ENCODE data around the gene AKT1S1. TPM values are rescaled to one million over a fixed set of nuclear protein-coding genes. Genes with fewer than 3 reads are reported as not detected.
A peak's percentile ranks its signal among the peaks of the same experiment; 100 is the strongest.

Gene AKT1S1
- polyA plus RNA-seq, 6 donors from 2014 or later: 1.5 to 6.0 (median 3.2) TPM

DNA sequence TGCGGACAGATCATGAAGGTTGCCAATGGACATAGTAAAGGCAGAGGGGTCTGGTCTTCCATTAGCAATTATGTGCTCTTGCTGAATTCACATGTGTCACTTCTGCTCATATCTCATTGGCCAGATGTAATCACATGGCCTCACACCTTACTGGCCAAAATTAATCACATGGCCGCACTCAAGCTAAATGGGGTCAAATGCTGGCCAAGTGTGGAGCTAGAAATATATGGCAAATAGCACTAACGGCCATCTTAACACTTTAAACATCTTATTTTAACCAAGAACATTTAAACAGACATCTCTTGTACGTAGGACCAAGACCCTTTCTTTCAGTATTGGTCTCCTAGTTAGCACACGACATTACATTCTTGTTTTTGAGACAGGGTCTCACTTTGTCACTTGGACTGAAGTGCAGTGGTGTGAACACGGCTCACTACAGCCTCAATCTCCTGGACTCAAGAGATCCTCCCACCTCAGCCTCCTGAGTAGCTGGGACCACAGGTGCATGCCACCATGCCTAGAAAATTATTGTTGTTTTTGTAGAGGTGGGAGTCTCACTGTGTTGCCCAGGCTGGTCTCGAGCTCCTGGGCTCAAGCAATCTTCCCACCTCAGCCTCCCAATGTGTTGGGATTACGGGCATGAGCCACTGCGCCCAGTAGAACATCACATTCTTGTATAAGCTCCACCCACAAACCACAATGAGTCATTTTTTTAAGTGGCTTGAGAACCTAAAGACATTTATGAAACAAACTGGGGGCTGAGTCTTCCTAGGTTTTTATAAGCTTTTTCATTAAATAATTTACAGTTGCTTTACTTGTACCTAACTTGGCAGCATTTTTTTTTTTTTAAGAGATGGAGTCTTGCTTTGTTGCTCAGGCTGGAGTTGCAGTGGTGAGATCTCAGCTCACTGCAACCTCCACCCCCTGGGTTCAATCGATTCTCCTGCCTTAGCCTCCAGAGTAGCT lies 29.1 kb downstream of the AKT1S1 start:
- Mint-ChIP-seq H3K4me1 (peaks cover 31 to 74% (median 56%) of the 10 kb centered on the region in 3 donors), H3K9me3 (peaks cover 0 to 5% (median 0%) of the 10 kb centered on the region in 7 donors), H3K27ac (peak overlapping the region in 2 of 6 donors; percentile 21 to 60), H3K4me3 (peak overlapping the region in 5 of 8 donors; percentile 24 to 97 (median 45)), H3K27me3 (no peaks in the 10 kb centered on the region), H3K36me3 (no peaks in the 10 kb centered on the region)
- no peak for DNase-seq
- ATAC-seq (ENCODE audit: low read depth in 2 of 2): no peak

DNA sequence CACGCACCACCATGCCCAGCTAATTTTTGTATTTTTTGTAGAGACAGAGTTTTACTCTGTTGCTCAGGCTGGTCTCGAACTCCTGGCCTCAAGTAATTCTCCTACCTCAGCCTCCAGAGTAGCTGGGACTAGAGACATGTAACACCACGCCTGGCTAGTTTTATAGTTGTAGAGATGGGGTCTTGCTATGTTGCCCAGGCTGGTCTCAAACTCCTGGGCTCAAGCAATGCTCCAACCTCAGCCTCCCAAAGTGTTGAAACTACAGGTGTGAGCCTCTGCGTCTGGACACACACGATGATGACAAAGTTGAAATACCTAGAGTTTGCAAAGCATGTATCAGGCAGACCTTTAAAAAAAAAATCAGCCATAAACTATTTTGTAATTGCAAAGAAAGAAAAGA lies 30.7 kb downstream of the AKT1S1 start:
- Mint-ChIP-seq H3K9me3 (peaks cover 0 to 5% (median 0%) of the 10 kb centered on the region in 7 donors), H3K36me3 (no peaks in the 10 kb centered on the region), H3K27ac (peak overlapping the region in 2 of 6 donors; percentile 31 to 52), H3K27me3 (no peaks in the 10 kb centered on the region), H3K4me1 (peaks cover 22 to 70% (median 56%) of the 10 kb centered on the region in 3 donors), H3K4me3 (peak overlapping the region in 5 of 8 donors; percentile 16 to 55 (median 35))
- DNase-seq (no peak), ATAC-seq (ENCODE audit: low read depth in 2 of 2) (no peak)

DNA sequence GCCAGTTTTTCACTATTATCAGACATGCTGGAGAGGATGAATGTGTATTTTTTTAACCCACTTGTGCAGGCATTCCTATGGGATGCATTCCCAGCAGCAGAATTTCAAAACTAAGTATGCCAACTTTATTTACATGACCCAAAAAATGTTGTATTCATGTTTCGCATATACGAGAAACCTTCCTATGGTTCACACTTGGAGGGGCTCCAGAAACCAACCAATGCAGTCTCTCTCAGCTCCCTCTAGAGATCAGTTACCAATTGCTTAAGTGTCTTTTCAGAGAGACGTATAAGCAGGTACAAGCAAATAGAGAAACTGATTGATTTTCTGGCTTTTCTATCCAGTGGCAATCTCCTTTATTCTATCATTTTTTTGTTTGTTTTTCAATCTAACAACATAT lies 31.7 kb downstream of the AKT1S1 start:
- Mint-ChIP-seq H3K9me3 (peaks cover 0 to 5% (median 0%) of the 10 kb centered on the region in 7 donors), H3K27me3 (no peaks in the 10 kb centered on the region), H3K4me3 (peak overlapping the region in 6 of 8 donors; percentile 21 to 84 (median 62)), H3K27ac (peak overlapping the region in 3 of 6 donors; percentile 22 to 90 (median 76)), H3K4me1 (peaks cover 27 to 71% (median 61%) of the 10 kb centered on the region in 3 donors), H3K36me3 (no peaks in the 10 kb centered on the region)
- DNase-seq (no peak), ATAC-seq (ENCODE audit: low read depth in 2 of 2) (no peak)

DNA sequence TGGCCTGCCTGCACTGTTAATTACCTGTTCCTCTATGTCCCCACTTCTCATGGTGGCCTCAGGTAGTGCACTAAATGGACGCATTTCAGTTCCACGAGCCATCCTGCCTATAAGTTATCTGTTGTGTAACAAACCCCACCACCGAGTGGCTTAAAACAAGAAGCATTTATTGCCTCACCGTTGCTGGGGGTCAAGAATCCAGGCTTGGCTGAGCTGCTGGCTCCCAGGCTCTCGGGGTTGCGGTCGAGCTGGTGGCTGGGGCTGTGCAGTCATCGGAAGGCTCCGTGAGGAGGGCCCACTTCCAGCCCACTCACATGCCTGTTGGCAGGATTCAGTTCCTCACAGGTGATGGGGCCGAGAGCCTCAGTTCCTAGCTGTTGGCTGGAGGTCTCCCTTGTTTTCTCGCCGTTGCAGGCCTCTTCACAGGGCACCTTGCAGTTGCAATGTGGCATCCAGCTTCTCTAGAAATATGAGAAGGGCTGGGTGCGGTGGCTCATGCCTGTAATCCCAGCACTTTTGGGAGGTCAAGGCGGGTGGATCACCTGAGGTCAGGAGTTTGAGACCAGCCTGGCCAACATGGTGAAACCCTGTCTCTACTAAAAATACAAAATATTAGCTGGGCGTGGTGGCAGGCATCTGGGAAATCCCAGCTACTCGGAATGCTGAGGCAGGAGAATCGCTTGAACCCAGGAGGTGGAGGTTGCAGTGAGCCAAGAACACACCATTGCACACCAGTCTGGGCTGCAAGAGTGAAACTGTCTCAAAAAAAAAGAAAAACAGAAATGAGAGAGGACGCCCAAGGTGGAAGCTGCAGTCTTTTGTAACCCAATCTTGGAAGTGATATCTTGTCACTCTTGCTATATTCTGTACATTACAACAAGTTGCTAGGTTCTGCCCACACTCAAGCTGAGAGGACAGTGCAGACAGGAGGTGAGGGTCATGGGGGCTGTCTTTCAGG lies 32.7 kb downstream of the AKT1S1 start:
- Mint-ChIP-seq H3K4me3 (peak overlapping the region; percentile 22 to 84 (median 70)), H3K36me3 (no peaks in the 10 kb centered on the region), H3K4me1 (peaks cover 22 to 64% (median 56%) of the 10 kb centered on the region in 3 donors), H3K27me3 (no peaks in the 10 kb centered on the region), H3K27ac (peak overlapping the region in 4 of 6 donors; percentile 81 to 90 (median 83)), H3K9me3 (peaks cover 0 to 5% (median 0%) of the 10 kb centered on the region in 7 donors)
- DNase-seq (no peak), ATAC-seq (ENCODE audit: low read depth in 2 of 2) (no peak)

DNA sequence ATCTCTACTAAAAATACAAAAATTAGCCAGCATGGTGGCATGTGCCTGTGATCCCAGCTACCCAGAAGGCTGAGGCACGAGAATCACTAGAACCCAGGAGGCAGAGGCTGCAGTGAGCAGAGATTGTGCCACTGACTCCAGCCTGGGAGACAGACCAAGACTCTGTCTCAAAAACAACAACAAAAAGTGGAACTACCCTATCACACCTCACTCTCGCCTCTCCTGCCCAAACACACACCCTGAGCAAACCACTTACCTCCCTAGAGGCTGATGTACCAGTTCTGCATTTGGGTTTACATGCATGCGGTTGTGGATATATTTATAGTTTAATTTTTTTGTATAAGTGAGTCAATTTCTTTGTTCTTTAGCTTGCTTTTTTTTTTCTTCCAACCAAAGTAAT lies 33.9 kb downstream of the AKT1S1 start:
- Mint-ChIP-seq H3K4me3 (peak overlapping the region; percentile 46 to 87 (median 74)), H3K27ac (peak overlapping the region; percentile 53 to 94 (median 86))

DNA sequence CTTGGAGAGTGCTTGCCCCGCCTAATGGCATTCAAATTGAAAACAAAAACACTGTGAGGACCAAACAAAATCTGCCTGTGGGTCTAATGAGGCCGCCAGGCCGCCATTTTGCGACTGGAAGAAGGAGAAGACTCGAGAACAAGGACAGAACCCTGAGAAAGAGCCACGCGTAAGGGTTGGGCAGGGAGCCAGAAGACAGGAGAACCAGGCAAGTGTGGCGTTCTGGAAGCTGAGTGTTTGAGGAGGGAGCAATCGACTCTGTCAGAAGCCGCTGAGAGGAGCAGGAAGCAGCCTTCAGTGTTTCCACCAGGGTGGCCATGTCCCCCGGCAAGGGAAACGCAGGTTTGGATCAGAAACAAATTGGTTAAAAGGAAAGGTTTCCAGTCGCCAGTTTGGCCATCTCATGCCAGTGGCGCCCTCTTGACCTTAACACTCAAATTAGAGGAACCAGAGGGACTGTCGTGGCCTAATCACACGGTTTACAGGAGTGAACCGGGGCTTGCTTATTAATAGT lies 36.4 kb downstream of the AKT1S1 start:
- H3K27me3 Mint-ChIP-seq: no peaks in the 10 kb centered on the region
- peaks cover 25 to 53% (median 37%) of the 10 kb centered on the region in 3 donors for H3K4me1 Mint-ChIP-seq
- no peak for DNase-seq
- no peak for ATAC-seq (ENCODE audit: low read depth in 2 of 2)
- H3K36me3 Mint-ChIP-seq: peaks cover 18 to 24% of the 10 kb centered on the region in 2 donors
- H3K4me3 Mint-ChIP-seq: peak overlapping the region in 1 of 8 donors; percentile 36
- H3K9me3 Mint-ChIP-seq: no peaks in the 10 kb centered on the region
- peak overlapping the region in 5 of 6 donors; percentile 16 to 94 (median 75) for H3K27ac Mint-ChIP-seq

More for the DNA sequence above, 33.9 kb downstream of the AKT1S1 start:
- DNase-seq: peak; percentile 76
- H3K27me3 Mint-ChIP-seq: no peaks in the 10 kb centered on the region
- H3K36me3 Mint-ChIP-seq: peaks cover 9% of the 10 kb centered on the region in 2 donors
- peaks cover 20 to 53% (median 50%) of the 10 kb centered on the region in 3 donors for H3K4me1 Mint-ChIP-seq
- H3K9me3 Mint-ChIP-seq: no peaks in the 10 kb centered on the region
- ATAC-seq (ENCODE audit: low read depth in 2 of 2): peak; percentile 100

DNA sequence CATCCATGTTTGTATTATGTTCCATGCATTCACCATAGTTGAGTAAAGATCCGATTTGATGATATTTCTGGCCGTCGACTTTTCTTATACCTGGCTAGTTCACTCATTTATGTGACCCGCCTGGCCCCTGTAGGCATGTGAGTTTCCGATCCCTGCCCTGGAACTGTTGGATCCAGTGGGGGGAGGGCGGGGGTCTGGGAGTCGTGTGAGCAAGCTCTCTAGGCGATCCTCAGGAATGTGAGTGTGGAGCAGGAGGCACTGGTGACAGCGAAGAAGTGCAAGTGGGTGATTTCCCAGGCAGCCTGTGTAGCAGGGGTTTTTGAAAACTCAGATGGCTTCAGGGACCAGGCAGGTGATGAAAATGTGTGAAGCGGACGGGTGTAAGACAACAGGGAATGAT lies 36.8 kb downstream of the AKT1S1 start:
- H3K9me3 Mint-ChIP-seq: no peaks in the 10 kb centered on the region
- H3K27me3 Mint-ChIP-seq: no peaks in the 10 kb centered on the region
- DNase-seq (no peak), ATAC-seq (ENCODE audit: low read depth in 2 of 2) (no peak)
- peaks cover 25 to 48% (median 34%) of the 10 kb centered on the region in 3 donors for H3K4me1 Mint-ChIP-seq
- H3K36me3 Mint-ChIP-seq: peaks cover 18 to 24% of the 10 kb centered on the region in 2 donors
- no peak overlapping the region for H3K4me3 Mint-ChIP-seq
- peak overlapping the region in 4 of 6 donors; percentile 72 to 94 (median 74) for H3K27ac Mint-ChIP-seq

DNA sequence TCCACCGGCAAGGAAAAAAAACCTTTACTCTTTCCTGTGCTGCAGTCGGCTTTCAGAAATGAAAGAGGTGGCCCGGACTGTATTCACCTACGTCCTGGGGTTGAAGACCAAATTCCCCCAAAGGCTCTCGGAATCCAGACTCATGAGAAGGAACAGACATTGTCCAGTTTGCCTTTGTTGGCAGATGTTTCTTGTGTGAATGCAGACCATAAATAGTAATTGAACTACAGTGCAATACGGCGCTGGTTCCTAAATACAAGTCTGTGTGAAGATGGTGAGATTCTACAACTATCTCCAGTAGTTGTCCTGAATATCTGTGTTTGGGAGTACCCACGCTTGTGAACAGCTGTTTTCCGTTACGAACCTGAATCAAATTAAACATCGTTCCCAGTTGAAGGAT lies 37.4 kb downstream of the AKT1S1 start:
- Mint-ChIP-seq H3K9me3 (no peaks in the 10 kb centered on the region), H3K27me3 (no peaks in the 10 kb centered on the region), H3K36me3 (peaks cover 18 to 27% of the 10 kb centered on the region in 2 donors), H3K27ac (no peak overlapping the region), H3K4me1 (peaks cover 22 to 42% (median 28%) of the 10 kb centered on the region in 3 donors), H3K4me3 (no peak overlapping the region)
- ATAC-seq (ENCODE audit: low read depth in 2 of 2) (no peak), DNase-seq (no peak)

DNA sequence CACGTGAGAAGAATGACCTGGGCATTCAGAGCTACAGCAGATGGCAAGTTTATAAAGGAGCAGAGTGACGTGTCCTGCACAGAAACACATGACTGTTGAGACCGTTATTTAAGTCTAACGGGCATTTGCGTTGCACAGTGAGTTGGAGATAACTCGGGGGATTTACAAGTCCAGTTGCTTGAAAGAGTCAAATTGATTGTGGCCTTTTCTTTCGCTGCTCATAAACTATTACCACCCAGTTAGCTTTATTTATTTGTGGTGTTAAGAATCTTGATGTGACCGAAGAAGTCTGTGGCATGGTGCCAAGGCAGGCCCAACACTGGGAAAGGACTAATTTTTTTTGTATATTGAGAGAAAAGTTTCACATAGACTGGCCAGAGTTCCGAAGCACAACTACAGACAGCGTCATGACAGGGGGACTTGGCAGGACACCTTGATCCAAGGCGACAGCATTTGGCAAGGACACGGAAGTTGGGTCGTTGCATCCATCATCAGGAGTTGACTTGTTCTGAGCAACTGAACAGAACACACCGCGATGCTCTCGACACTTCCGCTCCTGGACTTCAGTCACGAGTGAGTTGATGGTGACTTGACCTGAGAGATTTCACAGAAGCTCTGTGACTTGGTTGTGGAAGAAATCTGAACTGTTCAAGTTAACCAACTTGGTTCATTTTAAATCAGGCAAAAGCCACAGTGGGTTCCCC lies 38.1 kb downstream of the AKT1S1 start:
- H3K27ac Mint-ChIP-seq: peak overlapping the region in 3 of 6 donors; percentile 28 to 62 (median 42)
- DNase-seq (no peak), ATAC-seq (ENCODE audit: low read depth in 2 of 2) (no peak)
- no peaks in the 10 kb centered on the region for H3K9me3 Mint-ChIP-seq
- peaks cover 21 to 35% (median 23%) of the 10 kb centered on the region in 3 donors for H3K4me1 Mint-ChIP-seq
- peaks cover 18 to 32% of the 10 kb centered on the region in 2 donors for H3K36me3 Mint-ChIP-seq
- H3K27me3 Mint-ChIP-seq: no peaks in the 10 kb centered on the region
- H3K4me3 Mint-ChIP-seq: no peak overlapping the region

DNA sequence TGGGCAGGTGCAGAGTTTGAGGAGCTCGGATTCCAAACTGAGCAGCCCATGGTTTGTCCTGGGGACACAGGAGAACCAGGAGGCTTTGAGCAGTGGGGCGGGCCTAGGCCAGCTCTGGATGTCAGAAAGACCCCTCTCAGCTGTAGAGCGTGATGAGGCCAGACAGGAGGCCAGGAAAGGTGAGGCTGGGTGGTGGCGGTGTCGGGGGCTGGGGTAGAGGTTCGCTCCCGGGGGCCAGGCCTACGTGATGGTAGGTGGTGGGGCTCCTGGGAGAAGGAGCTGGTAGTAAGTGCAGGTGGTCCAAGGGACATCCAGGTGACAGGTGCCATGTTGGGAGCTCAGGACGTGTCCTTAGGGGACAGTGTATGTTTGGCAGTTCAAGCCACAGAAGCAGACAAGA lies 39.7 kb downstream of the AKT1S1 start:
- no peak for DNase-seq
- no peak overlapping the region for H3K4me3 Mint-ChIP-seq
- H3K36me3 Mint-ChIP-seq: peaks cover 18 to 34% of the 10 kb centered on the region in 2 donors
- no peaks in the 10 kb centered on the region for H3K27me3 Mint-ChIP-seq
- H3K4me1 Mint-ChIP-seq: peaks cover 7 to 24% (median 18%) of the 10 kb centered on the region in 3 donors
- ATAC-seq (ENCODE audit: low read depth in 2 of 2): no peak
- H3K9me3 Mint-ChIP-seq: no peaks in the 10 kb centered on the region
- H3K27ac Mint-ChIP-seq: peak overlapping the region in 3 of 6 donors; percentile 77 to 96 (median 80)

DNA sequence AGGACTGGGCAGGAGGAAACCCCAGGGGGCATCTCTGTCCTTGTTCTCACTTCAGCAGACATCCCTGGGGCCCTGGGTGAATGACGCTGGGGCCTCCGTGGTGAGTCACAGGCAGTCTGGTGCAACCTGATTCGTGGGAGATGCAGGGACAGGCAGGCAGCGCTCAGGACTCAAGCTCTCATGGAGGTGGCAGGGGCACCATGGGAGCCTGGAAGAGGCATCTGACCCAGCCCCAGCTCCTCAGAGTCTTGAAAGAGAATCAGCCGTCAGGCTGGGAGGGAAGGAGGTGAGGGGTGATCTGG lies 40.2 kb downstream of the AKT1S1 start:
- Mint-ChIP-seq H3K9me3 (no peaks in the 10 kb centered on the region), H3K36me3 (peaks cover 18 to 39% of the 10 kb centered on the region in 2 donors), H3K27ac (peak overlapping the region in 3 of 6 donors; percentile 75 to 96 (median 77)), H3K4me1 (peaks cover 6 to 19% (median 18%) of the 10 kb centered on the region in 3 donors), H3K4me3 (no peak overlapping the region), H3K27me3 (no peaks in the 10 kb centered on the region)
- ATAC-seq (ENCODE audit: low read depth in 2 of 2) (no peak), DNase-seq (no peak)
